NB4 (cell line): ENCODE data around the gene PAPSS2.
A peak's percentile ranks its signal among the peaks of the same experiment; 100 is the strongest.
"Not testable (repeated sequence)": the region's sequence is repeated elsewhere in the genome, so short reads cannot be mapped to it uniquely, and the experiment has no call there.

Source experiments
- DNase-seq: peaks from one replicate; pipeline ENCODE4 v3.0.0; 2010; ENCODE audit warnings: low read depth
- H3K4me3 ChIP-seq: one replicate; pipeline ENCODE4 v1.5.1; 2011; ENCODE audit warnings: mild to moderate bottlenecking, low read depth, low read length, moderate library complexity
- CTCF ChIP-seq: IDR thresholded peaks from one replicate; pipeline ENCODE4 v1.5.1; 2012; ENCODE audit warnings: low read depth, low read length
- MYC ChIP-seq: IDR thresholded peaks from 2 replicates; pipeline ENCODE4 v1.6.1; 2011; ENCODE audit warnings: low read depth, low read length
- POLR2A ChIP-seq: IDR thresholded peaks from 2 replicates; pipeline ENCODE4 v1.6.1; 2011; ENCODE audit warnings: mild to moderate bottlenecking; ENCODE audit not compliant: insufficient read length; ENCODE audit errors: extremely low read depth
- TF ChIP-seq, protein P1 (sequence below): IDR thresholded peaks from 2 replicates; pipeline ENCODE4 v1.6.1; 2011; ENCODE audit warnings: low read depth, low read length

PAPSS2 gene

DNA sequence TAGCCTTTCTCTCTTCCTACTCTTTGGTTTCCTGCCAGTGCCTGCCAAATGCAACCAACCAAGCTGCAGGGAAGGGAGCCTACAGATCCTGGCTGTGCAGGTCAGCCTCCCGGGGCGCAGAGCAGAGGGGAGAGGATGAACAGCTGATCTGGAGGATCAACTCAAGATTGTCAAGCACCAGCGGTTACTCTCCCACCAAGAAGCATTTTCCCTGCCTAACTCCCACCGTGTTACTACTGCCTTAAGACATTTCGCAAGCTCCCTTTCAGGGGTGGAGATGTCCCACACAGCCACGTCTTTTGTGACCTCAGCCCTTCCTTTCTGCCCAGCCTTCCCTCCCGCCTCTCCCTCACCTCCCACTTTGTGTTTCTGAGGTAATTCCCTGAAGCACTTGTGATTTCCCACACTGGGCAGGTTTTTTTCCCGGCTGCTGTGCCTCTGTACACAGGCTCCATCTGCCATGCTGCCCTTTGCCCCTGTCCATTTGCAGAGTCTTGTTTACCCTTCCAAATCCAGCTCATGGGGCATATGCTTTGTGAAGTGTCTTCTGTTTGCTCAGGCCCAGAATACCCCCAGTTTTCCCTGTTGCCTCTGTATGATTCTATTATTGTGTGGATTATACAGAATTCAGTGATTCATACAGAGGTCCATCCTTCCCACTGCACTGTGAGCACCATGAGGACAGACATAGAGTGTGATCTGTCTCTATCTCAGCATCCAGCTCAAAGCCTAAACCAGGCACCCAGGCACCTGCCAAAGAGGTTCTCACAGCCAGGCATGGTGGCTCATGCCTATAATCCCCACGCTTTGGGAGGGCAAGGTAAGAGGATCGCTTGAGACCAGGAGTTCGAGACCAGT, 40.9 kb upstream of the PAPSS2 start:
- peak; percentile 40 for DNase-seq
- H3K4me3 ChIP-seq, result no peak overlapping the region
- TF ChIP-seq CTCF, result no peak

GRCh38 chr10:87619705-87620104, 40.0 kb upstream of the PAPSS2 start:
- H3K4me3 ChIP-seq, result no peak overlapping the region
- TF ChIP-seq CTCF (no peak), MYC (no peak), POLR2A (no peak)
- TF ChIP-seq, protein P1, sequence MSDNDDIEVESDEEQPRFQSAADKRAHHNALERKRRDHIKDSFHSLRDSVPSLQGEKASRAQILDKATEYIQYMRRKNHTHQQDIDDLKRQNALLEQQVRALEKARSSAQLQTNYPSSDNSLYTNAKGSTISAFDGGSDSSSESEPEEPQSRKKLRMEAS, result no peak
- DNase-seq, result no peak

- H3K4me3 ChIP-seq, DNase-seq: not testable (repeated sequence)
These were observed 38.2 kb upstream of the PAPSS2 start for GRCh38 chr10:87621440-87621839.

DNA sequence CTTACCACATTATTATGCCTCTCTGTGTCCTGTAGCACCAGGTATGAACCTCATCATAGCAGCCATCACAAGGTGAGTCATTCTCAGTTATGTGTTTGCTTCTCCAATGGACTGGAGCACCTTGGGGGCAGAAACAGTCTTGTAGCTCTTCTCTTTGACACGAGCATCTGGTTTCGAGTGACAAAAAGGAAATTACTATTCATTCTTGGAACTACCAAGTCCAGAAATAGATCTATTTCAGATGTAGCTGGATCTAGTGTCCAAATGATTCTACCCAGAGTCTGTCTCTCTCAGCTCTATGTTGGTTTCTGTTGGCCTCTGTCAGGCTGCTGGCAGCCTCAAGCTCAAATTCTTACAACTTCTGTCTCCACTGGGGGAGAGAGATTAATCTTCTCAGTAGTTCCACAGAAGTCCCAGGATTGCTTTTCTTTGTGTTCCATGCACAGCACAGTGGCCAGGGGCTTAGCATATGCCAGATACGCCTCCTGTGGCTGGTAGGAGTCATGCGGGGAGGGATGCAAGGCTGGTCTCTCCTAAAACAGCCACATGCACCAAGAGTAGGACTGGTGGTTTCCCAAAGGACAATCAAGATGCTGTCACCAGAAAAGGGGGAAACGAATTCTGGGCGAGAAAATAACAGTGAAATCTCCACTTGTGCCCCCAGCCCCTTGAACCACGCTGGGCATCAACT, 37.2 kb upstream of the PAPSS2 start:
- no peak overlapping the region for H3K4me3 ChIP-seq
- DNase-seq, result no peak
- no peak for TF ChIP-seq MYC
- no peak for TF ChIP-seq POLR2A
- TF ChIP-seq CTCF, result no peak
- TF ChIP-seq, protein P1, result no peak

- no peak overlapping the region for H3K4me3 ChIP-seq
- TF ChIP-seq, protein P1, result no peak
- no peak for TF ChIP-seq MYC
- TF ChIP-seq CTCF, result no peak
- TF ChIP-seq POLR2A, result no peak
- DNase-seq, result no peak
These were observed 36.5 kb upstream of the PAPSS2 start for GRCh38 chr10:87623191-87623590.

GRCh38 chr10:87625661-87626060, 34.0 kb upstream of the PAPSS2 start:
- TF ChIP-seq CTCF (no peak), POLR2A (no peak), MYC (no peak)
- TF ChIP-seq, protein P1, result no peak
- DNase-seq, result no peak
- no peak overlapping the region for H3K4me3 ChIP-seq
